ENCODE data around the gene CLDN25. TPM values are rescaled to one million over a fixed set of nuclear protein-coding genes. Genes with fewer than 3 reads are reported as not detected.
"Not testable (repeated sequence)": the region's sequence is repeated elsewhere in the genome, so short reads cannot be mapped to it uniquely, and the experiment has no call there.

The CLDN25 gene
- polyA plus RNA-seq, 1 of the 3 experiments (the other 2 are of a cell fraction): not detected

DNA sequence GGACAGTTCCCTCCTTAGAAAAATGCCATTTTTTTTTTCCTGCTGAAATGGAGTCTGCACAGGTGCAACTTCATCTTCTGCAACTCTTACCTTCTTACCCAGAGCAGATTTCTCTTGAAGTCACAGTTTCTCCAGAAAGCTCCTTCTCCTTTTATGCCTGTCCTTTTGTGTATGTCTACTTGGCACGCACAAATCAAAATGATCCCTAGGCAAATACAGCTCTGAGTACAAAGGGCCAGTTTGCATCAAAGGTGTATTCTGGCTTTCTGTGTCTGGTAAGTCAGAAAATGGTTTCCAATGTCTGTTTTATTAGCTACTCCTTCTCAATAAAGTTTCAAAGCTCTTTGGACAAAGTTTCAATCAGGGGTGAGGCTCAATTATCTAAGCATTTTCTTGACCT is 2.5 kb downstream of the CLDN25 start:
- Histone ChIP-seq H3K27ac (ENCODE audit: low read depth in 2 of 2, low read length in 1 of 2) (no peak overlapping the region), H2AFZ (ENCODE audit: low read depth) (no peak overlapping the region), H3K79me2 (ENCODE audit: insufficient read depth) (no peaks in the 10 kb centered on the region), H3K4me2 (no peak overlapping the region), H3K9ac (no peak overlapping the region), H4K20me1 (ENCODE audit: insufficient read depth) (no peaks in the 10 kb centered on the region), H3K9me2 (no peaks in the 10 kb centered on the region), H3K4me3 (ENCODE audit: low read depth in 2 of 2, low read length in 1 of 2) (no peak overlapping the region), H3K36me3 (replicated peaks in 1 of 2; ENCODE audit: control insufficient read depth in 1 of 2, insufficient read depth in 2 of 2, low read length in 1 of 2) (no peaks in the 10 kb centered on the region), H3K9me3 (no peaks in the 10 kb centered on the region), H3K27me3 (ENCODE audit: insufficient read depth) (no peaks in the 10 kb centered on the region), H3K4me1 (ENCODE audit: control insufficient read depth in 1 of 2, insufficient read depth in 2 of 2, low read depth in 1 of 2, low read length in 1 of 2) (peaks cover 0 to 6% of the 10 kb centered on the region in 2 experiments; a peak in 3 of 4 replicates), H3F3A (replicated peaks; ENCODE audit: insufficient read depth) (no peaks in the 10 kb centered on the region)
- TF ChIP-seq ELF1 (IDR thresholded peaks at IDR 0.05) (no peak), NRF1 (IDR thresholded peaks at IDR 0.05; ENCODE audit: low read depth, low read length) (no peak), FOXM1 (IDR thresholded peaks at IDR 0.05; ENCODE audit: low read depth) (no peak), JUND (IDR thresholded peaks at IDR 0.05) (no peak), TEAD4 (IDR thresholded peaks at IDR 0.05; ENCODE audit: borderline replicate concordance, insufficient read depth) (no peak), GABPA (IDR thresholded peaks at IDR 0.05; ENCODE audit: low read depth) (no peak), RCOR1 (IDR thresholded peaks at IDR 0.05; ENCODE audit: low read length) (no peak), TCF12 (IDR thresholded peaks at IDR 0.05) (no peak), EZH2phosphoT487 (IDR thresholded peaks at IDR 0.05; ENCODE audit: borderline replicate concordance, low read depth) (no peak), YY1 (IDR thresholded peaks at IDR 0.05; ENCODE audit: low read depth) (no peak)
- TF ChIP-seq, protein P1, sequence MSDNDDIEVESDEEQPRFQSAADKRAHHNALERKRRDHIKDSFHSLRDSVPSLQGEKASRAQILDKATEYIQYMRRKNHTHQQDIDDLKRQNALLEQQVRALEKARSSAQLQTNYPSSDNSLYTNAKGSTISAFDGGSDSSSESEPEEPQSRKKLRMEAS (IDR thresholded peaks at IDR 0.05; ENCODE audit: low read depth): no peak
- TF ChIP-seq, protein P2, sequence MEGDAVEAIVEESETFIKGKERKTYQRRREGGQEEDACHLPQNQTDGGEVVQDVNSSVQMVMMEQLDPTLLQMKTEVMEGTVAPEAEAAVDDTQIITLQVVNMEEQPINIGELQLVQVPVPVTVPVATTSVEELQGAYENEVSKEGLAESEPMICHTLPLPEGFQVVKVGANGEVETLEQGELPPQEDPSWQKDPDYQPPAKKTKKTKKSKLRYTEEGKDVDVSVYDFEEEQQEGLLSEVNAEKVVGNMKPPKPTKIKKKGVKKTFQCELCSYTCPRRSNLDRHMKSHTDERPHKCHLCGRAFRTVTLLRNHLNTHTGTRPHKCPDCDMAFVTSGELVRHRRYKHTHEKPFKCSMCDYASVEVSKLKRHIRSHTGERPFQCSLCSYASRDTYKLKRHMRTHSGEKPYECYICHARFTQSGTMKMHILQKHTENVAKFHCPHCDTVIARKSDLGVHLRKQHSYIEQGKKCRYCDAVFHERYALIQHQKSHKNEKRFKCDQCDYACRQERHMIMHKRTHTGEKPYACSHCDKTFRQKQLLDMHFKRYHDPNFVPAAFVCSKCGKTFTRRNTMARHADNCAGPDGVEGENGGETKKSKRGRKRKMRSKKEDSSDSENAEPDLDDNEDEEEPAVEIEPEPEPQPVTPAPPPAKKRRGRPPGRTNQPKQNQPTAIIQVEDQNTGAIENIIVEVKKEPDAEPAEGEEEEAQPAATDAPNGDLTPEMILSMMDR (IDR thresholded peaks at IDR 0.05): no peak
- TF ChIP-seq, protein P3, sequence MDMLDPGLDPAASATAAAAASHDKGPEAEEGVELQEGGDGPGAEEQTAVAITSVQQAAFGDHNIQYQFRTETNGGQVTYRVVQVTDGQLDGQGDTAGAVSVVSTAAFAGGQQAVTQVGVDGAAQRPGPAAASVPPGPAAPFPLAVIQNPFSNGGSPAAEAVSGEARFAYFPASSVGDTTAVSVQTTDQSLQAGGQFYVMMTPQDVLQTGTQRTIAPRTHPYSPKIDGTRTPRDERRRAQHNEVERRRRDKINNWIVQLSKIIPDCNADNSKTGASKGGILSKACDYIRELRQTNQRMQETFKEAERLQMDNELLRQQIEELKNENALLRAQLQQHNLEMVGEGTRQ (IDR thresholded peaks at IDR 0.05; ENCODE audit: borderline replicate concordance, low read depth, low read length): no peak
- 63% methylated on average over 1 of the region's 1 CpG for WGBS (ENCODE audit: low lambda C conversion rate)
- no peak for DNase-seq
- CTCF ChIA-PET: interaction anchor here (1.1 to 3.8 kb wide), 3 partner anchors 9 to 476 kb away, joined by 4 to 17 read pairs (median 5); partner anchors contain the start of gene ZW10
- POLR2A ChIA-PET: no interaction called here

DNA sequence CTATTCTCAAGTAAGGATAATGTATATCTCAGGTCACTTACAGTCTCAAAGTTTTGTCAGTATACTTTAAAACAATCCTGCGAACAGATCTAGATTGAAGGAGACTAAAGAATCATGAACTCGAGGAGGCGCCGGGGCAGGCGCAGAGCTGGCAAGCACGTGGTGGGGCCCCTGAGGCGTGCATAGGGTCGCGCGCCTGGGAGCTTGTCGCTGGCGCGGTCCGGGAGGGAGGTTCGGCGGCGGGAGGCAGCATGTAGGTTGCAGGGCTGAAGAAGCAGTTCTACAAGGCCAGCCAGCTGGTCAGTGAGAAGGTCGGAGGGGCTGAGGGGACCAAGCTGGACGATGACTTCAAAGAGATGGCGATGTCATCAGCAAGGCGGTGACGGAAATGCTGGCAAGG is 9.4 kb downstream of the CLDN25 start:
- H3K4me2 ChIP-seq; H3K9me3 ChIP-seq; H4K20me1 ChIP-seq (ENCODE audit: insufficient read depth); H3K4me3 ChIP-seq (ENCODE audit: low read depth in 2 of 2, low read length in 1 of 2); H3K27ac ChIP-seq (ENCODE audit: low read depth in 2 of 2, low read length in 1 of 2); POLR2A ChIA-PET; H3K9ac ChIP-seq; H3K36me3 ChIP-seq (replicated peaks in 1 of 2; ENCODE audit: control insufficient read depth in 1 of 2, insufficient read depth in 2 of 2, low read length in 1 of 2); H3F3A ChIP-seq (replicated peaks; ENCODE audit: insufficient read depth); DNase-seq; H2AFZ ChIP-seq (ENCODE audit: low read depth); H3K27me3 ChIP-seq (ENCODE audit: insufficient read depth); H3K79me2 ChIP-seq (ENCODE audit: insufficient read depth); H3K4me1 ChIP-seq (ENCODE audit: control insufficient read depth in 1 of 2, insufficient read depth in 2 of 2, low read depth in 1 of 2, low read length in 1 of 2); H3K9me2 ChIP-seq: not testable (repeated sequence)
- 85% methylated on average over 19 of the region's 22 CpGs for WGBS (ENCODE audit: low lambda C conversion rate)
- CTCF ChIA-PET: interaction anchor here (1.2 to 2.5 kb wide), 2 partner anchors 13 to 16 kb away, joined by 3 to 9 read pairs; partner anchors contain the start of gene ZW10

Measured in SK-N-SH (cell line).